Lower leg skin (tissue), 4 donors: ENCODE results near the gene AP1G2. TPM values are rescaled to one million over a fixed set of nuclear protein-coding genes. Genes with fewer than 3 reads are reported as not detected.

Experiments used
- DNase-seq, 2 donors: peaks; one replicate each; pipeline ENCODE4 v3.0.0-alpha.2; 2019; ENCODE audit warnings: low spot score in 2 of 2
- H3K4me3 ChIP-seq: fragments of 200-600 bp; sonication (generic); 2 replicates; pipeline ENCODE4 v1.5.1; 2017; ENCODE audit warnings: mild to moderate bottlenecking, low read depth; ENCODE audit not compliant: poor library complexity, severe bottlenecking
- POLR2A ChIP-seq, 2 donors: fragments of 450-650 bp; IDR thresholded peaks; one replicate each; pipeline ENCODE4 v1.6.1; 2016 to 2017; ENCODE audit warnings: antibody characterized with exemption in 2 of 2, mild to moderate bottlenecking in 1 of 2, moderate library complexity in 1 of 2
- WGBS, 2 donors: methylation state at CpG; one replicate each; pipeline ENCODE4 v1.1.5; 2018; 5-methylcytosine and 5-hydroxymethylcytosine counted together
- intact Hi-C: fragments of 100-400 bp; cut with DNase I; formaldehyde crosslinking; loops from one replicate; pipeline ENCODE4 v1.15.0; 2023; ENCODE audit warnings: low total_unique reads
- total RNA-seq, 4 donors: library from RNA; depleted of rRNA; stranded (reverse); fragments of >200 nt; gene quantifications; one replicate each; pipeline ENCODE4 v1.1.0, GENCODE V29; 2016
- TF ChIP-seq, protein P1 (sequence below), 3 donors: fragments of 450-650 bp; IDR thresholded peaks; one replicate each; pipeline ENCODE4 v1.5.1; 2016; ENCODE audit warnings: antibody characterized with exemption in 3 of 3, mild to moderate bottlenecking in 3 of 3, moderate library complexity in 2 of 3

The AP1G2 gene
- total RNA-seq, 4 donors from 2014 or later, result 113 to 206 (median 141) TPM

DNA sequence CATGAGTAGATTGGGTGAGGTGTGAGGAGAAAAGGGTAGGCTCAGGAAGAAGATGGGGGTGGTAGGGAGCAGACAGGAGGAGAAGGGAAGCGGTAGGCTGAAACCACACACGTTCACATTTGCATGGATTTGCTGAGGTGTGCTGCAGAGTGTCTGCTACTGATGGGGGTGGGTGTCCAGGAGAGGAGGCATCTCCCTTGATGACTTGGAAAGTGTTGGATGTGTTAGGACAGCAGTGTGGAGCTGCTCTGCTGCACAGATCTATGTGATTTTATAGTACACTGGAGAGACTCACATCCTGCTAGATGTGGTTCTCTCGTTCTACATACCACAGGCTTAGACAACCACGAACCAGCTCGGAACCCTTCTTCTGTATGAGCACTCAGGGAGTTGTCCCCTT, 25.3 kb downstream of the AP1G2 start:
- H3K4me3 ChIP-seq, result no peak overlapping the region
- WGBS, 2 donors, result 77 to 79% methylated on average over 5 of the region's 5 CpGs
- DNase-seq, result no peak
- no peak for TF ChIP-seq POLR2A (IDR thresholded peaks at IDR 0.05)
- TF ChIP-seq, protein P1, sequence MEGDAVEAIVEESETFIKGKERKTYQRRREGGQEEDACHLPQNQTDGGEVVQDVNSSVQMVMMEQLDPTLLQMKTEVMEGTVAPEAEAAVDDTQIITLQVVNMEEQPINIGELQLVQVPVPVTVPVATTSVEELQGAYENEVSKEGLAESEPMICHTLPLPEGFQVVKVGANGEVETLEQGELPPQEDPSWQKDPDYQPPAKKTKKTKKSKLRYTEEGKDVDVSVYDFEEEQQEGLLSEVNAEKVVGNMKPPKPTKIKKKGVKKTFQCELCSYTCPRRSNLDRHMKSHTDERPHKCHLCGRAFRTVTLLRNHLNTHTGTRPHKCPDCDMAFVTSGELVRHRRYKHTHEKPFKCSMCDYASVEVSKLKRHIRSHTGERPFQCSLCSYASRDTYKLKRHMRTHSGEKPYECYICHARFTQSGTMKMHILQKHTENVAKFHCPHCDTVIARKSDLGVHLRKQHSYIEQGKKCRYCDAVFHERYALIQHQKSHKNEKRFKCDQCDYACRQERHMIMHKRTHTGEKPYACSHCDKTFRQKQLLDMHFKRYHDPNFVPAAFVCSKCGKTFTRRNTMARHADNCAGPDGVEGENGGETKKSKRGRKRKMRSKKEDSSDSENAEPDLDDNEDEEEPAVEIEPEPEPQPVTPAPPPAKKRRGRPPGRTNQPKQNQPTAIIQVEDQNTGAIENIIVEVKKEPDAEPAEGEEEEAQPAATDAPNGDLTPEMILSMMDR (IDR thresholded peaks at IDR 0.05), result no peak
- intact Hi-C loops, result no loop called here

DNA sequence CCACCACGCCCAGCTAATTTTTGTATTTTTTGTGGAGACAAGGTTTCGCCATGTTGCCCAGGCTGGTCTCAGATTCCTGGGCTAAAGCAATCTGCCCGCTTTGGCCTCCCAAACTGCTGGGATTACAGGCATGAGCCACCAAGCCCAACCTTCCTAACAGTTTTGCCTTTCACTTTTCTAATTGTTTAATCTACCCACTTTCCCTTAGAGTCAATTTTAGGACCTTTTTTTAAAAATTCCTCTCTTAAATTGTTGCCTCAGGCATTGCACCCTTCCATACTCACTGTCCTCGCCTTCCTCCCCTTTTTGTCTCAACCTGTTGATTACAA, 27.5 kb downstream of the AP1G2 start:
- WGBS, 2 donors, result 77 to 82% methylated on average over 4 of the region's 4 CpGs
- no peak overlapping the region for H3K4me3 ChIP-seq
- intact Hi-C loops, result no loop called here
- DNase-seq, result no peak
- no peak for TF ChIP-seq POLR2A (IDR thresholded peaks at IDR 0.05)
- TF ChIP-seq, protein P1 (IDR thresholded peaks at IDR 0.05), result no peak

DNA sequence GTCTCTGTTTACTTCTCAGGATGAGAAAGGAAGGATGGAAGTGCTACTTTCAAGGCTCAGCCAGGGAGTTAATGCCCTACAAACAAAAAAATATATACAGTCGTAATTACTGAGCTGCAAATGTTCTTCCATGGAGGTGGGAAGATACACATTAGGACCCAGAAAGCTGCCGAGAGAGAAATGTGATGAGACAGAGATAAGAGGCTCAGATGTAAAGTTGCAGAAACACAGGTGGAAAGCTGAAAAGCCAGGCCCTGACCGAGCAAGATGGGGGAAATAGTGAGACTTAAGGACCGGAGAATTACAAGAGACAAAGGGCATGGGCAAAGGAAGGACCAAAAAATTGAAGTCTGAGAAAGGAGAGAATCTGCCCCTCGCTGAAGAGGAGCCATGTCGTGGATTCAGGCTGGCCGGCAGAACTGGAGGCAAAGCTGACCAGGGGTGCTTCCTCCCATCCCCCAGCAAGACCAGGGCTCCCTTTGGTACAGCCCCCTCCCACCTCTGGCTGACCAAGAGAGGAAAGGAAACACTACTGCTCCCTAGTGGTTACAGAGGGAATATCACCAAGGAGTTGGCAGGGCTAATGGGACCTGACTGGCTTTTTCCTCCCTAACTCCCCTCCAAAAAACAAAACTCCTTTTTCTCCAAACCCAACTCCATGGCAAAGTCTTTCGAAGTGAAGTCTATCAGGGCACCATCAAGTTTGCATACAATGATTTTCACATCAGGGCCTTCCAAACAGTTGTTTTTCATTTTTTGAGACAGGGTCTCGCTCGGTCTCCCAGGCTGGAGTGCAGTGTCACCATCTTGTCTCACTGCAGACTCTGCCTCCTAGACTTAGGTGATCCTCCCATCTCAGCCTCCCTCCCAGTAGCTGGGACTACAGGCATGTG, 28.1 kb downstream of the AP1G2 start:
- TF ChIP-seq, protein P1 (IDR thresholded peaks at IDR 0.05), result no peak
- TF ChIP-seq POLR2A (IDR thresholded peaks at IDR 0.05), result no peak
- 30 to 41% methylated on average over 10 of the region's 10 CpGs for WGBS, 2 donors
- no peak overlapping the region for H3K4me3 ChIP-seq
- no peak for DNase-seq
- intact Hi-C loops, result no loop called here

DNA sequence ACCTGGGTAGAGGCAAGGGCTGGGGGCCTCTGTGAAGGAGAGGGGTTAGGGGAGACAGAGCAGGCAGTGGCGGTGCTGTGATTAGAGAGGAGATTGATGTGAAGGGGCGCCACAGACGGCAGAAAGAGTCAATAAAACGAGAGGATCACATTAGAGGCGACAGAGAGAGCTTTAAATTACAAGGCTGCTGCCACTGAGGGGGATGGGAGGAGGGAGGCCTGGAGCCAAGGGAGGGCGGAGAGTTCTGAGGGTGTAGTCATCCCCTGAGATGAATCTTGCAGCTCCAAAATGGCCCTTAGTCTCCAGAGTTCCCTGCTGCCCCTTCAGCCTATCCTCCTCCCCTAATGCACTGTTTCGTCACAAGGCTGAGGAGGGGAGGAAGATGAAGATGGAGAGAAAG, 28.8 kb downstream of the AP1G2 start:
- intact Hi-C loops, result no loop called here
- no peak for DNase-seq
- TF ChIP-seq, protein P1 (IDR thresholded peaks at IDR 0.05), result no peak
- TF ChIP-seq POLR2A (IDR thresholded peaks at IDR 0.05), result no peak
- WGBS, 2 donors, result 37 to 39% methylated on average over 7 of the region's 7 CpGs
- H3K4me3 ChIP-seq, result no peak overlapping the region

DNA sequence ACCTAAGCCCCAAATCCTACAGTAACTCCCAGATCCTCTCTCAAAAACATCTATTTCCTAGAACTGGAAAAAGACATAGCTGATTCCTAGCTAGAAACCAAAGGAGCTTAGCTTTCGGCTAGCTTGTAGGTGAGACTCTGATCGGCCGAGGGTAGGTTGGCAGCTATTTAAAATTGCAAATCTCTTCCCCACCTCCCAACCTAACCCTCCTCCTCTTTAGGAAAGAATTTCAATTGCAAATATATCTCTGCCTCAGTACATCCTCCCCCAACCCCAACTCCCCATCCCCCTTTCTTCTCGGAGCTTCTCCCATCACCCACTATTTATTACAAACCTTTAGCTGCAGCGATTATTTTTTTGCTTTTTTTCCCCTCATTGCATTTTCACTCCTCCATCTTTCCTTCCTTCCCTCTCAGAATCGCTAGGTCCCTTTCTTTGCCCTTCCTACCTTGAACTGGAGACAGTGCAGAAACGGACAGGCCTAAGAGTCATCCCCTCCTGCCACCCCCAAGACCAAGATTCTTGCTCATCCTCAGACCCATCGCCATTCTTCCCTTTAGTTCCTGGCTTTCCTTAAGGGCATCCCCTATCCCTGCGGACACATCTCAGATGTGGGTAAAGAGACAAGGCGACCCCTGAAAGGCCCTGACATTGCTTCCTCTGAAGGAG, 29.4 kb downstream of the AP1G2 start:
- intact Hi-C loops, result no loop called here
- TF ChIP-seq POLR2A (IDR thresholded peaks at IDR 0.05), result no peak
- TF ChIP-seq, protein P1 (IDR thresholded peaks at IDR 0.05), result no peak
- WGBS, 2 donors, result 71% methylated on average over 10 of the region's 10 CpGs
- no peak for DNase-seq
- H3K4me3 ChIP-seq, result no peak overlapping the region
